ENCODE data around the gene ZFP92.
"Not testable (repeated sequence)": the region's sequence is repeated elsewhere in the genome, so short reads cannot be mapped to it uniquely, and the experiment has no call there.

The ZFP92 gene, protein sequence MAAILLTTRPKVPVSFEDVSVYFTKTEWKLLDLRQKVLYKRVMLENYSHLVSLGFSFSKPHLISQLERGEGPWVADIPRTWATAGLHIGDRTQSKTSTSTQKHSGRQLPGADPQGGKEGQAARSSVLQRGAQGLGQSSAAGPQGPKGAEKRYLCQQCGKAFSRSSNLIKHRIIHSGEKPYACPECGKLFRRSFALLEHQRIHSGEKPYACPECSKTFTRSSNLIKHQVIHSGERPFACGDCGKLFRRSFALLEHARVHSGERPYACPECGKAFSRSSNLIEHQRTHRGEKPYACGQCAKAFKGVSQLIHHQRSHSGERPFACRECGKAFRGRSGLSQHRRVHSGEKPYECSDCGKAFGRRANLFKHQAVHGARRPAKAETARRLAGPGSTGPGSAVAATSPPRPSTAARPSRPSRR

DNA sequence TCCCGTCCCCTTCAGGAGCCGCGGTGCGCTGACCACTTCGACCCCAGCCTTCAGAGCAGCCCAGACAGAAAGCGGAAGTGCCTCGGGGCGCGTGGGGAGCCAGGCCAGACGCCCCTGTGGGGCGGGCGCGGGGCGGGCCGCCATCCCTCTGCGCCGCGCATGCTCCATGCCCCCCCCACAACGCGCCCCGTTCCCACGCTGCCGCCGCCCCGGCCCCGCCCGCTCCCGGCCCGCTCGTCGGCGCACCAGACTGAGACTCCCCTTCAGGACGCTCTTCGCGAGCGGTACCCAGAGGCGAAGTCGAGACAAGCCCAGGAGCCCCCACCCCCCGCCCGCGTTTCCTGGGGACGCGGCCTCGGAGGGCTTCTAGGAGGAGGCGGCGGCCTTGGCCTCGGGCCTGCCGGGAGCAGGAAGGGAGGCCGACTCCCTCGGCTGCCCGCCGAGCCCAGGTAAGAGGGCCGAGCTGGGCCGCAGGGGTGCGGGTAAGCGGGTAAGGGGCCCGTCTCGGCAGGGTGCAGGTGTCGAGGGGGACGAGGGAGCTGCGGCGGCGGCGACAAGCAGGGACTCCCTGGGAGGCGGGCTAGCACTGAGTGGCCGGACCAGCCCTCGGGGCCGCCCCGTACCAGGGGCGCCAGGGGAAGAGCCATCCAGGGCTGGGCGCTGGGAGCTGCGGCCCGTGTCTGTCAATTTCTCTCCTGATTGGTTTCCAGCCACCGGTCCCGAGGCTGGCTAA, at the start of gene ZFP92:
TSS of gene ZFP92 (plus strand) at position 218 of the 733 bp plus-strand sequence. CDS start 6,851 bp downstream, outside the sequence.
- DNase-seq = peak; percentile 35

GRCh38 chrX:153361781-153362397, 49.4 kb upstream of the ZFP92 start:
- no peak for DNase-seq

DNA sequence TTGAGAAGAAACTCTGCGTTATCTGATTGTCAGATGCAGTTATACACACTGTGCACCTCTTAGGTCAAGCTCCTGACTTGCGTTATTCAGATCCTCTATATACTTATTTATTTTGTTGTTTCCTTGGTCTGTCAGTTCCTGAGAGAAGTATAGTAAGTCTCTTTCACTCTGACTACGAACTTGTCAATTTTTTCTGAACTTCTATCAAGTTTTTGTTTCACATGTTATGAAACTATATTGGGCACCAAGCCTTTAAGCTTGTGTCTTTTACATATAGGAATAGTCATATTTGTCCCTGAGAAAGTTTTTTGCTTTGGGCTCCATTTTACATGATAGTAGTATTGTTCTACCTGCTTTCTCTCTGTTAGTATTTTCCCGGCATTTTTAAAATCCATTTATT, 45.6 kb upstream of the ZFP92 start:
- DNase-seq = no peak

GRCh38 chrX:153366119-153366518, 45.2 kb upstream of the ZFP92 start:
- DNase-seq = no peak

GRCh38 chrX:153366878-153367538, 44.3 kb upstream of the ZFP92 start:
- DNase-seq = no peak

GRCh38 chrX:153370293-153371055, 40.8 kb upstream of the ZFP92 start:
- peak; percentile 1 for DNase-seq

DNA sequence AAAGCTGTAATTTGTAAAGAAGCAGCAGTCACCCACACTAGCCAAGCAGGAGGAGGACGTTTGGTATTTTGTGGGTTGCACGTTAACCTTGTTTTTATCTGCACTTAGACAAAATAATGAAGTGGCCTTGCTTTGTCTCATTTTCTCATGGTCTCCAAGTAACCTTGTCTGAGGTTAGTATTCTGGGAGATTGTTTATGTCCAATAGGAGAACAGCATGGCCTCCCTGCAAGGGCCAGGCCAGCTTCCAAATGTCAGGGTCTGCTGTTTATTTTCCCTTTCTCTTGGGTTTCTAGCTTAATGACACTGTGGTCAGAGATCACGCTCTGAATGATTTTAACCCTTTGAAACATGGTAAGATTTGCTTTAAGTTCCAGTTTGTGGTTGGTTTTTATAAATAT, 40.0 kb upstream of the ZFP92 start:
- no peak for DNase-seq

DNA sequence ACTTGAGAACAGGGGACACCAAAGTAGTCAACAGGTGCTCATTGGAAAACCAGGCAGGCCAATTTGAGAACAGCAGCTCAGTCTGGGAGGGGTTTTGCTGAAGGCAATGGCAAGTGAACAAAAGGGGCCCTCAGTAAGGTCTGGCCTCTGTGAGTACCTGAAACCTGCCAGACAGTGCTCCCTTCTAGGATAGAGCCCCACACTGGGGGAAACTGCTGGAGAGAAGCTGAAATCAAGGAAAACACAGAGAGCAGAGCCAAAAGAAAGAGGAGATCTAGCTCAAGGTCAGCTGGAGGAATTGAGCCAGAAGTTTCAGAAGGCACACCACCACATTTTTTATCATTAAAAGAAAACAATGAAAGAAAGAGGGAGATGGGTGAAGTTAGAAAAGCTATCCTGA, 38.3 kb upstream of the ZFP92 start:
- no peak for DNase-seq

DNA sequence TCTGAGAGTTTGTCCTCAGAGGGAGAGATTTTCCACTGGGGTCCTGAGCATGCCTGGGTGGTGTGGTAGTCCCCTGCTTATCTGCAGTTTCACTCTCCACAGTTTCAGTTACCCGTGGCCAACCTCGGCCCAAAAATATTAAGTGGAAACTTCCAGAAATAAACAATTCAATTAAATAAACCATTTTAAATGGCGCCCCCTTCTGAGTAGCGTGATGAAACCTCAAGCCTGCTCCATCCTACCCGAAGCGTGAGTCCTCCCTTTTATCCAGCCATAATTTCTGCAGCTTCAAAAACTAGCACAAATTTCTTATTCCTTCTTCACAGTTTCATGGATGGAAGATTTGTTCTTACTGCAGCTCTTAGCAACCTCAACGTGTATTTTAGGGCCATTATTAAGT, 36.8 kb upstream of the ZFP92 start:
- no peak for DNase-seq

DNA sequence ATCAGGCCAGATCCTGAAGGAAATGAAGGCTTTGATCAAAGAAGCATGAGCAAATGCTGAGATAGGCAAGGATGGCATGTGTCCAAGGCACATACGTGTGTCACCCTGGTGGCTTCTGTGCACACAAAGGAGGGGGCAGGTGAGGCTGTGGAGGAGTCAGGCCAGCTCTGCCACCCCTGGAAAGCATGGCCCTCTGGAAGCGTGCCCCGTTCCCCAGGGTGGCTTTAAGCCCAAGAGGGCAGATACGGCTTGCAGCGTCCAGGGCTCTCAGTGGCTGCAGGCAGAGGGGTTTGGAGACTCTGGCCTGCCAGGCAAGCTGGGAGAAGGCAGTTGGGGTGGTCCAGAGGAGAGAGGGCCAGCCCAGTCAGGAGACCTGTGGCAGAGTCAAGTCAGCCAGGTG, 35.7 kb upstream of the ZFP92 start:
- DNase-seq = no peak

GRCh38 chrX:153377727-153378126, 33.5 kb upstream of the ZFP92 start:
- DNase-seq = no peak

- DNase-seq = no peak
These were observed 32.7 kb upstream of the ZFP92 start for GRCh38 chrX:153378607-153379006.

DNA sequence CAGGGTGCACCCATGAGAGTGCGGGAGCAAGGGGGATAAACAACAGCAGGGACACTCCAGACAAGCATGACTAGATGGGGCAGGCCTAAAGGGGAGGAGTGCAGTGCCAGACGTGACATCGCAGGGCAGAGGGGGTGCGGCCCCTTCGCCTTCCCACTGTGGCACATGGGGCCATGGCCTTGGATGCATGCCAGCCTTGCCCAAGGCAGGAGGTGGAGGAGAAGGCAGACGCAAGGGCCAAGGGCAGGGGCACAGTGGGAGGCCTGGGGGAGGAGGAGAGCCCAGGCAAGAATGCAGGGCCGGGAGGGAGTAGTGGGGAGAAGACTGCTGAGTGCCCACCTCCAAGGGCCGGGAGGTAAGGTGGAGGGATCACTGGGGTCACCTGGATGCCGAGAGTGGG, 31.8 kb upstream of the ZFP92 start:
- no peak for DNase-seq

GRCh38 chrX:153379971-153380581, 31.2 kb upstream of the ZFP92 start:
- no peak for DNase-seq

- no peak for DNase-seq
These were observed 30.6 kb upstream of the ZFP92 start for GRCh38 chrX:153380691-153381090.

DNA sequence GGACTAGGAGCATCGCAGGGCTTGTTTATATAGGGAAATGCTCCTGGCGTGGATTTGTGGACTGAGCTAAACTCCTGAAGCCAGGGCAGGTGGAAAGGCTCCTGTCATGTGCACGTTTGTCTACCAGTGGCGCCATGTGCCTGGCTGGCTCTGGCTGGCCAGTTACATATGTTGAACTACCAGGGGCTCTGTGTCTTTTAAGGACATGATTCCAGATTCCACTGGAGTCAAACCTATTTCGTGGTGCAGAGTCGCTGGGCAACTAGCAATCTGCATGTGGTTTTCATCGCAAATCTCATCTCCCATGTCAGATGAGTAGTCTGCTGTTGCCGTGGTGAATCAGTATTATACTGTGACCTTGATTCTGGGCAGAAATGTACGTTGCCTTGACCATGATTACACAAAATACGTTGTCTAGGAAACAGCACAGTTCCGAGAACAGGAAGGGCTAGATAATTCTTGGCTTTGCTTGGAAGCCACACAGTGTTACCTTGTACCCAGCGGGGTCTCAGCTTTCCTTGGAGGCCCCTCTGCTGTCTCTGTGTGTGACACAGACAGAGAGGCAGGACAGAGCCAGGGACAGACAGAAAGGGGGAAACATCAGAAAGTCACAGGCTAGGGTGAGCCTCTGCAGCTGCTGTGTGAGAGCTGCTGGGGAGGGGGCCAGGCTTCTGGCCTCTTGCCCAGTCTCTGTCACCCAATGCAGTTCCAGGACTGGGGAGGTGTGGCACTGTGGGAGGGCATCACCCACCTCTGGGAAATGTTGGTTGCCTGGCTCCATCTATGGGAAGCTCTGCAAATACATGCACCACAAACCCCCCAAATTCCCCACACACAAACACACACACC, 29.4 kb upstream of the ZFP92 start:
- peak; percentile 10 for DNase-seq

DNA sequence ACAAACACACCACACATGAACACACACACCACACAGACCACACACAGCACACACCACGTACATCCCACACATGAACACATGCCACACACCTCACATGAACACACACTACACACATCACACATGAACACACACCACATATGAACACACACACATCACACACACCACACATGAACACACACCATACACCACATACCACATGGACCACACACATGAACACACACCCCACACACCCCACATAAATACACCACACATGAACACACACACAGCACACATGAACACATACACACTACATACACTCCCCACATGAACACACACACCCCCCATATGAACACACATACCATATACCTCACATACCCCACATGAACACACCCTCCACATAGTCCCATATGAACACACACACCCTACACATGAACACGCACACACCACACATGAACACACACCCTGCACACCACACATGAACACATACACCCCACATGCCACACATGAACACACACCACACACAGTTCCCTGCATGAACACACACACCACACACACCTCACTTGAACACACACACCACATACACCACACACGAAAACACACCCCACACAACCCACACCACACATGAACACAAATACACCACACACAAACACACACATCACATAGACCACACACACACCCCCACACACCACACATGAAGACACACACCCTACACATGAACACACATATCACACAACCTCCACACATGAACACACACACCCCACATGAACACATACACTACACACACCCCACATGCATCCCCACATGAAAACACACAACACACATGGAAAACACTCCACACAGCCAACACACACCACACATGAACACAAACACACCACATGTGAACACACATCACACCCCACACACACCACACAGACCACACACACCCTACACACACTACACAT, 28.4 kb upstream of the ZFP92 start:
- DNase-seq = no peak

DNA sequence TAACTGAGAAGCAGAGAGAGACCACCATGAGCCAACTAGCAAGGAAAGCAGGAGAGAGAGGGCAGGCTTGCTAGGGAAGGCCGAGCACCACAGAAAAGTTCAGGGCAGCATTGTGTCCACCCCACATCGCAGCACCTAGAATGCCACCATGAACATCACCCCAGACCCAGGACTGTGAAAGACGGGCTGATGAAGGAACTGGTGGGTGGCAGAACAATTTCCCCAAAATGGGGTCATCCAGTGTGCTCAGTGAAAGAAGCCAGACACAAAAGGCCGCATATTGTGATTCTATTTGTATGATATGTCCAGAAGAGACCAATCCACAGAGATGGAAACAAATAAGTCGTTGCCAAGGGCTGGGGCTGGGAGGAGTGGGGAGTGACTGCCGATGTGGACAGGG, 26.9 kb upstream of the ZFP92 start:
- DNase-seq = no peak

DNA sequence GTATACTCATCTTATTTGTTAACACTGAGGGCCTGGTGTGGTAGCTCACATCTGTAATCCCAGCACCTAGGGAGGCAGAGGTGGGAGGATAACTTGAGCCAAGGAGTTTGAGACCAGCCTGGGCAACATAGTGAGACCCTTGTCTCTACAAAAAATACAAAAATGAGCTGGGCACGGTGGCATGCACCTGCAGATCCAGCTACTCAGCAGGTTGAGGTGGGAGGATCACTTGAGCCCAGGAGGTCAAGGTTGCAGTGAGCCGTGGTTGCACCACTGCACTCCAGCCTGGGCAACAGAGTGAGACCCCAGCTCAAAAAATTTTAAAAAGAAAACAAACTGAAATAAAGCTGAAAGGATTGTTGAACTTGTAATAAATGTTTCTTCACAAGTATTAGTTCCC, 26.3 kb upstream of the ZFP92 start:
- DNase-seq = not testable (repeated sequence)

GRCh38 chrX:153386097-153386496, 25.2 kb upstream of the ZFP92 start:
- peak; percentile 3 for DNase-seq
